ENCODE results near the gene CNGA2.

Gene CNGA2

DNA sequence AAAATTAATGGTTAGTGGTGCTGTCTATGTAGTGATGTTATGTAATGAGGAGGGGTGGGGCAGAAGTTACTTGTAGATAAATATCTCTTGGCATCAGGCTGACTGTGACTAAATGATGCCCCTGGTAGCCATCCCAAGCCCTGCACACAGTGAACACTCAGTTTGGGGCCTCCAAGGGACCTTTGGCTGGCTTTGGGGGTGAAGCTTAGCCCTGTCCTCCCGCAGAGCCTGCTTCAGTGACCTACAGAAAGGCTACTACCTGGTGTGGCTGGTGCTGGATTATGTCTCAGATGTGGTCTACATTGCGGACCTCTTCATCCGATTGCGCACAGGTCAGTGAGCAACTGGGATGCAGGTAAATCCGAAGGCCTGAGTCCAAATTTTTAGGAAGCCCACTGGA is 7.8 kb downstream of the CNGA2 start:
- in situ Hi-C loops (cut with MboI; ENCODE audit: low pct_unique_long_range_greater_than_20kb, low sequenced_read_pairs) = no loop called here
- DNase-seq = no peak

DNA sequence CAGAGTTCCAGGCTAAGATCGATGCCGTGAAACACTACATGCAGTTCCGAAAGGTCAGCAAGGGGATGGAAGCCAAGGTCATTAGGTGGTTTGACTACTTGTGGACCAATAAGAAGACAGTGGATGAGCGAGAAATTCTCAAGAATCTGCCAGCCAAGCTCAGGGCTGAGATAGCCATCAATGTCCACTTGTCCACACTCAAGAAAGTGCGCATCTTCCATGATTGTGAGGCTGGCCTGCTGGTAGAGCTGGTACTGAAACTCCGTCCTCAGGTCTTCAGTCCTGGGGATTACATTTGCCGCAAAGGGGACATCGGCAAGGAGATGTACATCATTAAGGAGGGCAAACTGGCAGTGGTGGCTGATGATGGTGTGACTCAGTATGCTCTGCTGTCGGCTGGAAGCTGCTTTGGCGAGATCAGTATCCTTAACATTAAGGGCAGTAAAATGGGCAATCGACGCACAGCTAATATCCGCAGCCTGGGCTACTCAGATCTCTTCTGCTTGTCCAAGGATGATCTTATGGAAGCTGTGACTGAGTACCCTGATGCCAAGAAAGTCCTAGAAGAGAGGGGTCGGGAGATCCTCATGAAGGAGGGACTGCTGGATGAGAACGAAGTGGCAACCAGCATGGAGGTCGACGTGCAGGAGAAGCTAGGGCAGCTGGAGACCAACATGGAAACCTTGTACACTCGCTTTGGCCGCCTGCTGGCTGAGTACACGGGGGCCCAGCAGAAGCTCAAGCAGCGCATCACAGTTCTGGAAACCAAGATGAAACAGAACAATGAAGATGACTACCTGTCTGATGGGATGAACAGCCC is 9.3 kb downstream of the CNGA2 start:
- no peak for DNase-seq
- in situ Hi-C loops (cut with MboI; ENCODE audit: low pct_unique_long_range_greater_than_20kb, low sequenced_read_pairs) = no loop called here

DNA sequence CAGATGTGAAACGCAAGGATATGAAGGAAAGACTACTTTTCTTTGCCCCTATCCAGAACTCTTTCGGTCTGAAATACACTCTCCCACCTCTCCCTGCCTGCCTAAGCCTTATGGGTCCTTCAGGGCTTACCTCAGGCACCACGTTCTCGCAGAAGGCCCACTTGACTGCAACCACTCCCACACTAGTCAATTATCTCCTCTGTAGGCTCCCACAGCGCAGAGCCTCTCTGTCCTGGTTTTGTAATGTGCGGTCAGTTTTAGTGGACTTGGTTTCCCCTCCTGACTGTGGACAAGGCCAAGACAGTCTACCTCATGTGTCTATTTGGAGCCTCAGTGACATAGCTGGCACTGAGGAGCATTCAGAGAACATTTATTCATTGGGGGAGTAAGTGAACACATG is 11.1 kb downstream of the CNGA2 start:
- DNase-seq = no peak
- in situ Hi-C loops (cut with MboI; ENCODE audit: low pct_unique_long_range_greater_than_20kb, low sequenced_read_pairs) = no loop called here

DNA sequence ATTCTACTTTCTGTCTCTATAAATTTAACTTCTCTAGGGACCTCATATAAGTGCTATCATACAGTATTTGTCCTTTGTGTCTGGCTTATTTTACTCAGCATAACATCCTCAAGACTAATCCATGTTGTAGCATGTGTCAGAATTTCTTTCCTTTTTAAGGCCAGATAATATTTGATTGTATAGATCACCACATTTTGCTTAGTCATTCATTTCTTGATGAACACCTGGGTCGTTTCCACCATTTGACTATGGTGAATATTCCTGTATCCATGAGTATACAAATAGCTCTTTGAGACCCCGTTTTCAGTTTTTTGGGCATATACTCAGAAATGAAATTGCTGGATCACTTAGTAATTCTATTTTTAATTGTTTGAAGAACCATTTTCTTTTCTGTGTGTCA is 12.0 kb downstream of the CNGA2 start:
- DNase-seq = no peak
- in situ Hi-C loops (cut with MboI; ENCODE audit: low pct_unique_long_range_greater_than_20kb, low sequenced_read_pairs) = no loop called here

- in situ Hi-C loops (cut with MboI; ENCODE audit: low pct_unique_long_range_greater_than_20kb, low sequenced_read_pairs) = loop anchor here (25.0 kb wide), 1 partner anchor 887 kb away; the partner anchor contains the start of gene GABRQ
- DNase-seq = no peak
Observed at GRCh38 chrX:151750511-151750910, 16.0 kb downstream of the CNGA2 start.

- in situ Hi-C loops (cut with MboI; ENCODE audit: low pct_unique_long_range_greater_than_20kb, low sequenced_read_pairs) = loop anchor here (25.0 kb wide), 1 partner anchor 884 kb away; the partner anchor contains the start of gene GABRQ
Observed at GRCh38 chrX:151752847-151753246, 18.3 kb downstream of the CNGA2 start.

GRCh38 chrX:151753313-151754046 is 18.9 kb downstream of the CNGA2 start:
- DNase-seq = peak; percentile 51
- in situ Hi-C loops (cut with MboI; ENCODE audit: low pct_unique_long_range_greater_than_20kb, low sequenced_read_pairs) = loop anchor here (25.0 kb wide), 1 partner anchor 884 kb away; the partner anchor contains the start of gene GABRQ

More at GRCh38 chrX:151752847-151753246, 18.3 kb downstream of the CNGA2 start:
- no peak for DNase-seq

GRCh38 chrX:151754047-151754429 is 19.5 kb downstream of the CNGA2 start:
- DNase-seq = no peak
- in situ Hi-C loops (cut with MboI; ENCODE audit: low pct_unique_long_range_greater_than_20kb, low sequenced_read_pairs) = loop anchor here (25.0 kb wide), 1 partner anchor 883 kb away; the partner anchor contains the start of gene GABRQ

GRCh38 chrX:151754641-151755215 is 20.2 kb downstream of the CNGA2 start:
- in situ Hi-C loops (cut with MboI; ENCODE audit: low pct_unique_long_range_greater_than_20kb, low sequenced_read_pairs) = loop anchor here (25.0 kb wide), 1 partner anchor 883 kb away; the partner anchor contains the start of gene GABRQ
- no peak for DNase-seq

- DNase-seq = no peak
- in situ Hi-C loops (cut with MboI; ENCODE audit: low pct_unique_long_range_greater_than_20kb, low sequenced_read_pairs) = loop anchor here (25.0 kb wide), 1 partner anchor 878 kb away; the partner anchor contains the start of gene GABRQ
Observed at GRCh38 chrX:151759041-151759708, 24.6 kb downstream of the CNGA2 start.

DNA sequence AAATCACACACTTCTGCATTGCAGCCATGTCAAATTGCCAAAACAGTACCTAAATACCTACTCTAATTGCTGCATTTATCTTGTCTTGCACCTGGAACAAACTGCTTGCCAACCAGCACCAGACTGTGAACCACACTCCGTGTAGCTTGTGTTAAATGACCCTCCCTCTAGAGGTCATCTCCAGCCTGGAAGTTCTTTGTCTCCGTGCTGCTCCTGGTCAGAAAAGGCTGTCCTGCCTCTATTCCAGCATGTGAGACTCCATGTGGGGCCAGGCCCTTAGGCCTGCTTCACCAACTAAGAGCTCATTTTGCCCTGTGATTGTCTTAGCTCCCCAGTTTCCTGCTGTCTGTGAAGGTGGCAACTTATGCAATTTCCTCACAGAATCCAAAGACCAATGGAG is 28.3 kb downstream of the CNGA2 start:
- in situ Hi-C loops (cut with MboI; ENCODE audit: low pct_unique_long_range_greater_than_20kb, low sequenced_read_pairs) = loop anchor here (25.0 kb wide), 1 partner anchor 874 kb away; the partner anchor contains the start of gene GABRQ
- DNase-seq = no peak

DNA sequence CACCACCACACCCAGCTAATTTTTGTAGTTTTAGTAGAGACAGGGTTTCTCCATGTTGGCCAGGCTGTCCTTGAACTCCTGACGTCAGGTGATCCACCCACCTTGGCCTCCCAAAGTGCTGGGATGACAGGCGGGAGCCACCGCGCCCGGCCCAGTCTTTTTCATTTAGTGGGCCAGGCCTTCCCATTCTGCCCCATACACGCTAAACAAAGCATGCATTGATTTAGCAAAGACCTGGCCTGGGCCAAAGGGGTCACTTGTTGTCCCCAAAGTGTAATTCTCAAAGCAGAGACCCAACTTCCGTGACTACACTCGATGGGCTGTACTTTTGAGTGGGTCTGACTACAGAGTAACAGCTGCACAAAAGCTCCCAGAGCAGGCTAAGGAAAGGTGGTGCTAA is 29.2 kb downstream of the CNGA2 start:
- DNase-seq = no peak
- in situ Hi-C loops (cut with MboI; ENCODE audit: low pct_unique_long_range_greater_than_20kb, low sequenced_read_pairs) = loop anchor here (25.0 kb wide), 1 partner anchor 874 kb away; the partner anchor contains the start of gene GABRQ

- DNase-seq = no peak
- in situ Hi-C loops (cut with MboI; ENCODE audit: low pct_unique_long_range_greater_than_20kb, low sequenced_read_pairs) = loop anchor here (25.0 kb wide), 1 partner anchor 872 kb away; the partner anchor contains the start of gene GABRQ
Observed at GRCh38 chrX:151765026-151765425, 30.5 kb downstream of the CNGA2 start.

GRCh38 chrX:151771726-151772125 is 37.2 kb downstream of the CNGA2 start:
- DNase-seq = no peak
- in situ Hi-C loops (cut with MboI; ENCODE audit: low pct_unique_long_range_greater_than_20kb, low sequenced_read_pairs) = loop anchor here (25.0 kb wide), 1 partner anchor 866 kb away; the partner anchor contains the start of gene GABRQ

DNA sequence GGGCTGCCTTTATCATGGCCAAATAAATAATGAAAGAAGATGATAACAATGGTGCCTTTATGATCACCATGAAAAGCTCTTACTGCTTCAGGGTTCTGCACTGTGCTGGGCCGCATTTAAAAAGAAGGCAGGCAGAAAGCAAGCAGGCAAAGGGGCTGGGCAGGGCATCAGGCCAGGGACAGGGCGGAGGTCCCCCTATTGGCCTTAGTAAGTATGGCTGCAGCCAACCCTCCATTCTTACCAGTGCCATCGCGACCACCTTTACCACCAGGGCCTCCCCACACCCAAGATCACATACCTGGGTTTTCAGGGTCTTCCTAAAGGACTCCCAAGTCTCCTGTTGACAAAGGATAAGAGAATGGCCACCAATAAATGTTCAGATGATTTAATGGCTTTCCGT is 38.9 kb downstream of the CNGA2 start:
- in situ Hi-C loops (cut with MboI; ENCODE audit: low pct_unique_long_range_greater_than_20kb, low sequenced_read_pairs) = loop anchor here (25.0 kb wide), 1 partner anchor 864 kb away; the partner anchor contains the start of gene GABRQ

GRCh38 chrX:151774421-151774820 is 39.9 kb downstream of the CNGA2 start:
- no peak for DNase-seq
- in situ Hi-C loops (cut with MboI; ENCODE audit: low pct_unique_long_range_greater_than_20kb, low sequenced_read_pairs) = loop anchor here (25.0 kb wide), 1 partner anchor 863 kb away; the partner anchor contains the start of gene GABRQ

More for the DNA sequence above, 38.9 kb downstream of the CNGA2 start:
- DNase-seq = no peak

- in situ Hi-C loops (cut with MboI; ENCODE audit: low pct_unique_long_range_greater_than_20kb, low sequenced_read_pairs) = no loop called here
- no peak for DNase-seq
Observed at GRCh38 chrX:151776181-151776731, 41.7 kb downstream of the CNGA2 start.

DNA sequence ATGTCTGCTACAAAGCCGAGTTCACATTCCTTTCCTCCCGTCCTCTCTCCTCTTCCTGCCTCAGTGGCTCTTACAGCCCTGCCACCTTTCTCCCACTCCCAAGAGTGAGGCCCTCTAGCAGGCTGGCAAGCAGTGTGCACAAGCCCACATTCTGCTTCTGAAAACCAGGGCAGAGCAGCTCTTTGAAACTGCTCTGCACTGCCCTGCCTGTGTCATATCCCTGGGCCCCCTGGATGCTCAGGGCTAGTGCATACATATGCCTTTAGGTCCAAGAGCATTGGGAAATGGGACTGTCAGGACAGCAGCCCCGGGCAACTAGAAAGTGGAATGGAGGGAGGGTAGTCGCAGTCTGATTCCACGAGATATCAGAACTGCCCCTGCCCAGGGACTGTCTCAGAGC is 42.4 kb downstream of the CNGA2 start:
- no peak for DNase-seq
- in situ Hi-C loops (cut with MboI; ENCODE audit: low pct_unique_long_range_greater_than_20kb, low sequenced_read_pairs) = no loop called here

Measured in KBM-7 (cell line).